ENCODE measurements around the gene WSCD2. TPM values are rescaled to one million over a fixed set of nuclear protein-coding genes. Genes with fewer than 3 reads are reported as not detected.

WSCD2 gene
- total RNA-seq, 1 donor from 2014 or later: 72.9 TPM

- no peaks in the 10 kb centered on the region for H3K9me3 Mint-ChIP-seq
- no peak overlapping the region for H3K4me3 Mint-ChIP-seq
- no peaks in the 10 kb centered on the region for H3K36me3 Mint-ChIP-seq
- TF ChIP-seq, protein P1, sequence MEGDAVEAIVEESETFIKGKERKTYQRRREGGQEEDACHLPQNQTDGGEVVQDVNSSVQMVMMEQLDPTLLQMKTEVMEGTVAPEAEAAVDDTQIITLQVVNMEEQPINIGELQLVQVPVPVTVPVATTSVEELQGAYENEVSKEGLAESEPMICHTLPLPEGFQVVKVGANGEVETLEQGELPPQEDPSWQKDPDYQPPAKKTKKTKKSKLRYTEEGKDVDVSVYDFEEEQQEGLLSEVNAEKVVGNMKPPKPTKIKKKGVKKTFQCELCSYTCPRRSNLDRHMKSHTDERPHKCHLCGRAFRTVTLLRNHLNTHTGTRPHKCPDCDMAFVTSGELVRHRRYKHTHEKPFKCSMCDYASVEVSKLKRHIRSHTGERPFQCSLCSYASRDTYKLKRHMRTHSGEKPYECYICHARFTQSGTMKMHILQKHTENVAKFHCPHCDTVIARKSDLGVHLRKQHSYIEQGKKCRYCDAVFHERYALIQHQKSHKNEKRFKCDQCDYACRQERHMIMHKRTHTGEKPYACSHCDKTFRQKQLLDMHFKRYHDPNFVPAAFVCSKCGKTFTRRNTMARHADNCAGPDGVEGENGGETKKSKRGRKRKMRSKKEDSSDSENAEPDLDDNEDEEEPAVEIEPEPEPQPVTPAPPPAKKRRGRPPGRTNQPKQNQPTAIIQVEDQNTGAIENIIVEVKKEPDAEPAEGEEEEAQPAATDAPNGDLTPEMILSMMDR (conservative IDR thresholded peaks at IDR 0.05): no peak
- H3K4me1 Mint-ChIP-seq (ENCODE audit: unreplicated experiment): peaks cover 21% of the 10 kb centered on the region
- H3K27ac Mint-ChIP-seq: no peak overlapping the region
- no peak for DNase-seq (ENCODE audit: extremely low spot score, unreplicated experiment)
- H3K27me3 Mint-ChIP-seq: peaks cover 3% of the 10 kb centered on the region
These were observed 12.8 kb upstream of the WSCD2 start for GRCh38 chr12:108116254-108116653.

DNA sequence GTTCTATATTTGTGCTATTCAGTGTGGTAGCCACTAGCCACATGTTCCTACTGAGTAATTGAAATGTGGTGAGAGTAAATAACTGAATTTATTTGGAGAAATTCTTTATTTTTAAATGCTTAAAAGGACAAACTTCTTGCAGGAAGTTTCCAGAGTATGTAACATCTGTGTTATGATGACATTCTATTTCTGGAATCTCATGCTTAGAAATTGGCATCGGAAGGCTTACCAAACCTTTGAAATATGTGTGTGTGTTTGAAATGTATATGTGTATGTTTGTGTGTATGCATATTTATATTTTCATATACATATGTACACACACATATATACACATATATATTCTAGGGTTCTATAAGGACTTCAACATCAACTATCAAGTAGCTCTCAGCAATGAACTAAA, 12.4 kb upstream of the WSCD2 start:
- Mint-ChIP-seq H3K36me3 (no peaks in the 10 kb centered on the region), H3K4me1 (ENCODE audit: unreplicated experiment) (peaks cover 21% of the 10 kb centered on the region), H3K27me3 (peaks cover 3% of the 10 kb centered on the region), H3K4me3 (no peak overlapping the region), H3K27ac (no peak overlapping the region), H3K9me3 (no peaks in the 10 kb centered on the region)
- TF ChIP-seq, protein P1 (conservative IDR thresholded peaks at IDR 0.05): no peak
- DNase-seq (ENCODE audit: extremely low spot score, unreplicated experiment): no peak

DNA sequence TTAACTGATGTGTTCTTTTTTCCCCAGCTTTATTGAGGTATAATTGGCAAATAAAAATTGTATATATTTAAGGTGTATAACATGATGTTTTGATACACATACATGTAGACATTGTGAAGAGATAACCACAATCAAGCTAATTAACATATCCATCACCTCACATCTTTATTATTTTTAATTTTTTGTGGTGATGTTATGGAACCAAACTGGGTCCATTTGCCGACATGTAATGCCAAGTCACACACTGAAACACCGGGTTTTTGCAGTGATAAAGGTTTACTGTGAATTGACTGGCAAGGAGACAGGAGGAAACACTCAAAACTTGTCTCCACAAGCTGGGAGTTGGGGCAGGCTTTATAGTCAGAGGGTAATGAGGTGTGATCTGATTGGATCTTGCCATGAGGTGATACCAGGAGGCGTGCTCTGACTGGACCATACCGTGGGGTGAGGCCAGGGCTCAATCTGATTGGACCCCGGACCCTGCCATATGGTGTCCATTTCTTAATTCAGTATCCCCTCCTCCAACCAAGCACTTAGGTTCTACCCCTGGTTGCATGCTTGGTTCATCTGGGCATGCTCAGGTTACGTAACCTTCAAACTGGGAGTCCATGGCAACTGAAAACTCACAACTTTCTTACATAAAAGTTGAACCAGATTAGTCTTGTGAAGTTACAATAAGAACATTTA, 11.8 kb upstream of the WSCD2 start:
- Mint-ChIP-seq H3K36me3 (no peaks in the 10 kb centered on the region), H3K27ac (no peak overlapping the region), H3K9me3 (no peaks in the 10 kb centered on the region), H3K4me1 (ENCODE audit: unreplicated experiment) (peaks cover 21% of the 10 kb centered on the region), H3K4me3 (no peak overlapping the region), H3K27me3 (peaks cover 3% of the 10 kb centered on the region)
- no peak for DNase-seq (ENCODE audit: extremely low spot score, unreplicated experiment)
- TF ChIP-seq, protein P1 (conservative IDR thresholded peaks at IDR 0.05): no peak

- no peak overlapping the region for H3K4me3 Mint-ChIP-seq
- H3K36me3 Mint-ChIP-seq: no peaks in the 10 kb centered on the region
- no peaks in the 10 kb centered on the region for H3K9me3 Mint-ChIP-seq
- H3K27me3 Mint-ChIP-seq: peaks cover 3% of the 10 kb centered on the region
- TF ChIP-seq, protein P1 (conservative IDR thresholded peaks at IDR 0.05): no peak
- DNase-seq (ENCODE audit: extremely low spot score, unreplicated experiment): no peak
- peaks cover 20% of the 10 kb centered on the region for H3K4me1 Mint-ChIP-seq (ENCODE audit: unreplicated experiment)
- no peak overlapping the region for H3K27ac Mint-ChIP-seq
These were observed 11.2 kb upstream of the WSCD2 start for GRCh38 chr12:108117902-108118301.

DNA sequence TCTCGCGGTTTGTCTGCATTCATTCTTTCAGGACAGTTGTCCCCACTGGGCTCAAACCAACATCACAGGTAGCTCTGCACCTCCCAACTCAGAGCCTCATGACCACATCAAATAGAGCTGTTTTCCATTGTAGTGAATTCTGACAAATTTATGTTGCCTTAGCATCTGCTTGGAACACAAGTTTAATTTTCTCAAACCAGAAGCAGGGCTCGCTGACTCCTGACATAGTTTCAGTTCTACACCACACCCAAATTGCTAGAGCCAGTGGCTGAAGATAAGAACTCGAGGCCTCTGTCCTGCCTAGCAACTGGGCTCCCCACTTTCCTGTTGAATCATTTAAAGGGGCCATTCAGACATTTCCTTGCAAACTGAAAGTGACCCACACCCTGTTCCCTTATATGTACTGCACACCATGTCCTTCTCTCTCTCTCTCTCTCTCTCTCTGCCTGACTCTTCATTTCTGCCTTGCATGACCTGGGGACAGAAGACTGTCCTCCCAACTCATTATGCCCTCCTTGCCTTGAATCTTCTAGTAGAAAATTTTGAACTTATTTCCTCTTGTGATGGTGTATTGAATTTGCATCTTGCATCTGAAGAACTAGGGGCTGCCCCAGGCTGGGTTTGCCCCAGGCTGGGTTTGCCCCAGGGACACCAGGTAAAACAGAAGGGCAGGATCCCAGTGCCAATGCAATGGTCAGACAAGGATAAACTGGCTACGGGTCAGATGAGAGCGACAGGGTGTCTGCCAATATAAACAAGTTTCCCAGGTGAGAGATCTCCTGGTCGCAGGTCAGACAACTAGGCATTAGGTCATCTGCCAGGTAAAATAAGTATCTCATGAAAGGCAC, 9.7 kb upstream of the WSCD2 start:
- H3K27ac Mint-ChIP-seq: peak overlapping the region; percentile 0
- H3K9me3 Mint-ChIP-seq: no peaks in the 10 kb centered on the region
- TF ChIP-seq, protein P1 (conservative IDR thresholded peaks at IDR 0.05): no peak
- no peak for DNase-seq (ENCODE audit: extremely low spot score, unreplicated experiment)
- H3K36me3 Mint-ChIP-seq: no peaks in the 10 kb centered on the region
- peaks cover 4% of the 10 kb centered on the region for H3K27me3 Mint-ChIP-seq
- H3K4me1 Mint-ChIP-seq (ENCODE audit: unreplicated experiment): peaks cover 12% of the 10 kb centered on the region
- no peak overlapping the region for H3K4me3 Mint-ChIP-seq

Measured in type B pancreatic cell (in vitro differentiated cells).